Measurements from ENCODE around the gene SLC22A17. TPM values are rescaled to one million over a fixed set of nuclear protein-coding genes. Genes with fewer than 3 reads are reported as not detected.

Gene SLC22A17
- total and polyA plus RNA-seq, 2 of the 13 experiments (the other 11 are each of a cell fraction or from before 2014, with no cell fraction given): 0.95 to 1.1 TPM

DNA sequence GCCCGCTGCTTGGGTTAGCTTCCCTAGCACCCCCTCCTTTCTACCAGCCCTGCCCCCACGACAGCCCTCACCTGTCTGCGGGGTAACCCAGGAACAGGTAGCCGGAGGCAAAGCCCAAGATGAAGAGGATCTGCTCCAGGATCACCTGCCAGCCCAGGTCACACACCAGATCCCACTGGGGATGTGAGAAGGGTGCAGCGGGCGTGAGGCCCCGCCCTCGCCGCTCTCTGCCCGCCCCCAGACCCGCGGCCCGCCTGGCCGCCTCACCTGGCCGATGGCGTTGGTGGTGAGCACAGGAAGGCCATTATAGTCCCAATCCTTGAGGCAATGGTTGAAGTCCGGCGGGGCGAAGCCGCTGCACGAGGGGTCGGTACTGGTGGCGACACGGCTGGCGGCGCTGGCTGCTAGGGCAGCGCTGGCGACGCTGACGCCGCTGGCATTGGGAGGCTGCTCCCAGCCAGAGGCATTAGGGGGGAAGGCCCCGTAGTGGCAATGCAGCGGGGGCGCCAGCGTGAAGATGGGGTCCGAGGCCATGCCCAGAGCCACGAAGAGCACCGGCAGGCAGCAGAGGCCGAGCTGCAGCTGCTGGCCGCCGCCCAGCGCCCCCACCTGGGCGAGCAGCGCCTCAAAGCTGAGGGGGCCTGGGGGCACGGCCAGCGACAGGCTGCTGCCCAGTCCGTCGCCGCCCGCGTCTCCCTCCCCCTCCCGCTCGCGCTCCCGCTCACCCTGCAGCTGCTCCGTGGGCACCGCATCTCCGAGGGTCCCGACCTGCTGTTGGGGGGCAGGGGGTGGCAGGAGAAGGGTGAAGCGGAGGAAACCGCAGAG, 794 bp downstream of the SLC22A17 start (continued):
- TF ChIP-seq MTA1 (CRISPR knock-in tag; IDR thresholded peaks at IDR 0.05; ENCODE audit: borderline replicate concordance) (peak; percentile 70; the same call in 1 of the 2 replicates), ZNF768 (CRISPR knock-in tag; IDR thresholded peaks at IDR 0.05) (0 out of 2 replicates have a peak, but pooled peaks have one; percentile 10), AGO1 (IDR thresholded peaks at IDR 0.05; ENCODE audit: low read depth, low read length, poor library complexity, severe bottlenecking) (peak; percentile 32), CBX2 (IDR thresholded peaks at IDR 0.05; ENCODE audit: low read depth, low read length) (no peak), CBX2 (CRISPR knock-in tag; IDR thresholded peaks at IDR 0.05; ENCODE audit: low read depth) (0 out of 2 replicates have a peak, but pooled peaks have one; percentile 27), ZNF652 (CRISPR knock-in tag; IDR thresholded peaks at IDR 0.05; ENCODE audit: borderline replicate concordance, low read depth) (no peak), BRF2 (CRISPR knock-in tag; IDR thresholded peaks at IDR 0.05) (no peak), ZFX (CRISPR knock-in tag; IDR thresholded peaks at IDR 0.05; ENCODE audit: low read depth) (0 out of 2 replicates have a peak, but pooled peaks have one; percentile 9), ZNF446 (CRISPR knock-in tag; IDR thresholded peaks at IDR 0.05) (0 out of 2 replicates have a peak, but pooled peaks have one; percentile 15), KDM5A (IDR thresholded peaks at IDR 0.05; ENCODE audit: borderline replicate concordance, low read length) (no peak), MTF2 (CRISPR knock-in tag; IDR thresholded peaks at IDR 0.05; ENCODE audit: borderline replicate concordance) (peak; percentile 9; the same call in 1 of the 2 replicates), DZIP1 (CRISPR knock-in tag; IDR thresholded peaks at IDR 0.05) (0 out of 2 replicates have a peak, but pooled peaks have one; percentile 14), RXRA (CRISPR knock-in tag; IDR thresholded peaks at IDR 0.05) (peak; percentile 11; the same call in 1 of the 2 replicates), NFIB (CRISPR knock-in tag; IDR thresholded peaks at IDR 0.05; ENCODE audit: borderline replicate concordance) (0 out of 2 replicates have a peak, but pooled peaks have one; percentile 87)
- TF ChIP-seq, protein P1, sequence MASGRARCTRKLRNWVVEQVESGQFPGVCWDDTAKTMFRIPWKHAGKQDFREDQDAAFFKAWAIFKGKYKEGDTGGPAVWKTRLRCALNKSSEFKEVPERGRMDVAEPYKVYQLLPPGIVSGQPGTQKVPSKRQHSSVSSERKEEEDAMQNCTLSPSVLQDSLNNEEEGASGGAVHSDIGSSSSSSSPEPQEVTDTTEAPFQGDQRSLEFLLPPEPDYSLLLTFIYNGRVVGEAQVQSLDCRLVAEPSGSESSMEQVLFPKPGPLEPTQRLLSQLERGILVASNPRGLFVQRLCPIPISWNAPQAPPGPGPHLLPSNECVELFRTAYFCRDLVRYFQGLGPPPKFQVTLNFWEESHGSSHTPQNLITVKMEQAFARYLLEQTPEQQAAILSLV (CRISPR knock-in tag; IDR thresholded peaks at IDR 0.05; ENCODE audit: borderline replicate concordance): peak; percentile 29; the same call in 1 of the 2 replicates
